HepG2 (cell line): ENCODE measurements around the gene SNAP25. TPM values are rescaled to one million over a fixed set of nuclear protein-coding genes. Genes with fewer than 3 reads are reported as not detected.
A peak's percentile ranks its signal among the peaks of the same experiment; 100 is the strongest.

Experiments used
- AKAP8 ChIP-seq: sonication (generic); formaldehyde crosslinking; IDR thresholded peaks from 2 replicates; pipeline ENCODE4 v1.5.1; 2020; ENCODE audit warnings: mild to moderate bottlenecking, missing genetic modification reagents
- FOXA1 ChIP-seq, 2 experiments: fragments of 450-650 bp in 1 of 2; sonication (generic) in 1 of 2; formaldehyde crosslinking in 1 of 2; IDR thresholded peaks; 2 replicates each; pipeline versions ENCODE4 v1.4.0 to v1.6.1; 2016 to 2020; ENCODE audit warnings: missing genetic modification reagents in 1 of 2
- FOXM1 ChIP-seq: sonication (generic); formaldehyde crosslinking; IDR thresholded peaks from 2 replicates; pipeline ENCODE4 v1.5.0; 2020; ENCODE audit warnings: missing genetic modification reagents
- HOXA3 ChIP-seq: sonication (generic); formaldehyde crosslinking; IDR thresholded peaks from 2 replicates; pipeline ENCODE4 v1.5.0; 2020; ENCODE audit warnings: missing genetic modification reagents
- JUND ChIP-seq: sonication (generic); formaldehyde crosslinking; IDR thresholded peaks from 2 replicates; pipeline ENCODE4 v1.8.0; 2022; ENCODE audit warnings: mild to moderate bottlenecking, missing genetic modification reagents
- KMT2A ChIP-seq: sonication (generic); formaldehyde crosslinking; IDR thresholded peaks from 2 replicates; pipeline ENCODE4 v1.4.0; 2020; ENCODE audit warnings: missing genetic modification reagents
- RFX5 ChIP-seq: IDR thresholded peaks from 2 replicates; pipeline ENCODE4 v1.6.1; 2011; ENCODE audit warnings: low read depth, low read length, improper control_type of control experiment
- RXRB ChIP-seq: IDR thresholded peaks from 2 replicates; pipeline ENCODE4 v1.6.1; 2016; ENCODE audit warnings: borderline replicate concordance, missing genetic modification reagents, missing compliant biosample characterization
- SALL2 ChIP-seq: sonication (generic); formaldehyde crosslinking; IDR thresholded peaks from 2 replicates; pipeline ENCODE4 v1.8.1; 2023; ENCODE audit warnings: mild to moderate bottlenecking, missing genetic modification reagents, inconsistent platforms
- TOE1 ChIP-seq: sonication (generic); formaldehyde crosslinking; IDR thresholded peaks from 2 replicates; pipeline ENCODE4 v1.4.0; 2020; ENCODE audit warnings: mild to moderate bottlenecking, missing genetic modification reagents
- ZFP37 ChIP-seq: sonication (generic); formaldehyde crosslinking; IDR thresholded peaks from 2 replicates; pipeline ENCODE4 v1.4.0; 2020; ENCODE audit warnings: missing genetic modification reagents, borderline replicate concordance
- ZNF136 ChIP-seq: sonication (generic); formaldehyde crosslinking; IDR thresholded peaks from 2 replicates; pipeline ENCODE4 v1.8.1; 2022; ENCODE audit warnings: low read depth, mild to moderate bottlenecking, moderate library complexity, missing genetic modification reagents
- ZNF44 ChIP-seq: sonication (generic); formaldehyde crosslinking; IDR thresholded peaks from 2 replicates; pipeline ENCODE4 v1.5.1; 2020; ENCODE audit warnings: mild to moderate bottlenecking, missing genetic modification reagents
- ZNF451 ChIP-seq: sonication (generic); formaldehyde crosslinking; IDR thresholded peaks from 2 replicates; pipeline ENCODE4 v1.5.0; 2020; ENCODE audit warnings: mild to moderate bottlenecking, missing genetic modification reagents
- ZNF589 ChIP-seq: sonication (generic); formaldehyde crosslinking; conservative IDR thresholded peaks from 2 replicates; pipeline ENCODE4 v1.8.0; 2022; ENCODE audit warnings: mild to moderate bottlenecking, moderate library complexity, missing genetic modification reagents
- ZNF644 ChIP-seq: IDR thresholded peaks from 2 replicates; pipeline ENCODE4 v1.6.1; 2016; ENCODE audit warnings: low read depth
- ZNF7 ChIP-seq: IDR thresholded peaks from 2 replicates; pipeline ENCODE4 v1.6.1; 2016; ENCODE audit warnings: missing biosample characterization, missing genetic modification reagents
- ZNF724P ChIP-seq: sonication (generic); formaldehyde crosslinking; IDR thresholded peaks from 2 replicates; pipeline ENCODE4 v1.8.0; 2022; ENCODE audit warnings: missing genetic modification reagents, borderline replicate concordance
- ZNF761 ChIP-seq: sonication (generic); formaldehyde crosslinking; conservative IDR thresholded peaks from 2 replicates; pipeline ENCODE4 v1.4.0; 2020; ENCODE audit warnings: mild to moderate bottlenecking, missing genetic modification reagents
- polyA plus RNA-seq, 8 experiments: library from polyadenylated mRNA; depleted of rRNA in 3 of 8; stranded (reverse) in 7 of 8; unstranded in 1 of 8; fragments of >200 nt; fragmentation: Illumina TruSeq in 4 of 8; extraction: Trizol in 4 of 8; gene quantifications; 2 replicates each; pipeline versions ENCODE4 v1.2.1 to v1.2.3, GENCODE V29; 2011 to 2016; ENCODE audit warnings: low read depth in 4 of 8, missing spikeins in 1 of 8, mixed read lengths in 1 of 8; ENCODE audit not compliant: insufficient read depth in 1 of 8
- total RNA-seq, 5 experiments: library from RNA; depleted of rRNA; stranded (reverse); fragments of >200 nt; fragmentation: Illumina TruSeq; extraction: Trizol; gene quantifications; 2 replicates each; pipeline ENCODE4 v1.2.3, GENCODE V29; 2016; ENCODE audit warnings: low read depth in 1 of 5
- TF ChIP-seq, protein P1 (sequence below): sonication (generic); formaldehyde crosslinking; IDR thresholded peaks from 2 replicates; pipeline ENCODE4 v1.4.0; 2020; ENCODE audit warnings: low read depth, mild to moderate bottlenecking, missing genetic modification reagents
- TF ChIP-seq, protein P2 (sequence below): sonication (generic); formaldehyde crosslinking; IDR thresholded peaks from 2 replicates; pipeline ENCODE4 v1.4.0; 2020; ENCODE audit warnings: missing genetic modification reagents
- TF ChIP-seq, protein P3 (sequence below): sonication (generic); formaldehyde crosslinking; conservative IDR thresholded peaks from 2 replicates; pipeline ENCODE4 v1.4.0; 2020; ENCODE audit warnings: missing genetic modification reagents
- TF ChIP-seq, protein P4 (sequence below): sonication (generic); formaldehyde crosslinking; IDR thresholded peaks from 2 replicates; pipeline ENCODE4 v1.5.0; 2020; ENCODE audit warnings: mild to moderate bottlenecking, missing genetic modification reagents

The SNAP25 gene
- total and polyA plus RNA-seq, 2 of the 13 experiments (the other 11 are each of a cell fraction or from before 2014, with no cell fraction given) = not detected

DNA sequence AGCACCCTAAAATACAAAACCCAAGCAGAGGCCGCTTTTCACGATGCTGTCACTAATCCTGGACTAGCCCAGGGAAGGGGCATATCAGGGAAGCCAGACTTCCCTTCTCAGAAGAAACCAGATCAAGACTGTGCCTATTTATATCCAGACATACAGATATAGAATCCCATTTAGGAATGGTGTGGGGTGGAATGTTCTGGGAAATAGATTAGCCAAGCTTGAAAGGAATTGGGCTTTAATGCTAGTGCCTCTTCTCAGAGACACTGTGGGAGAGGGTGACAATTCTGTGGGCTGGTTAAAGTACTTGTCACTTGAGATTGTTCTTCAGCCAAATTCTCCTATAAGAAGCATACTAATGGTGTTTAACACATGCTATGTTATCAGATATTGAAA is 45.5 kb downstream of the SNAP25 start (continued):
- TF ChIP-seq, protein P1, sequence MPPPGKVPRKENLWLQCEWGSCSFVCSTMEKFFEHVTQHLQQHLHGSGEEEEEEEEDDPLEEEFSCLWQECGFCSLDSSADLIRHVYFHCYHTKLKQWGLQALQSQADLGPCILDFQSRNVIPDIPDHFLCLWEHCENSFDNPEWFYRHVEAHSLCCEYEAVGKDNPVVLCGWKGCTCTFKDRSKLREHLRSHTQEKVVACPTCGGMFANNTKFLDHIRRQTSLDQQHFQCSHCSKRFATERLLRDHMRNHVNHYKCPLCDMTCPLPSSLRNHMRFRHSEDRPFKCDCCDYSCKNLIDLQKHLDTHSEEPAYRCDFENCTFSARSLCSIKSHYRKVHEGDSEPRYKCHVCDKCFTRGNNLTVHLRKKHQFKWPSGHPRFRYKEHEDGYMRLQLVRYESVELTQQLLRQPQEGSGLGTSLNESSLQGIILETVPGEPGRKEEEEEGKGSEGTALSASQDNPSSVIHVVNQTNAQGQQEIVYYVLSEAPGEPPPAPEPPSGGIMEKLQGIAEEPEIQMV (CRISPR knock-in tag) = 0 out of 2 replicates have a peak, but pooled peaks have one; percentile 6
- no peak for TF ChIP-seq ZNF589
- TF ChIP-seq ZNF44 (CRISPR knock-in tag) = 0 out of 2 replicates have a peak, but pooled peaks have one; percentile 12
- TF ChIP-seq, protein P2, sequence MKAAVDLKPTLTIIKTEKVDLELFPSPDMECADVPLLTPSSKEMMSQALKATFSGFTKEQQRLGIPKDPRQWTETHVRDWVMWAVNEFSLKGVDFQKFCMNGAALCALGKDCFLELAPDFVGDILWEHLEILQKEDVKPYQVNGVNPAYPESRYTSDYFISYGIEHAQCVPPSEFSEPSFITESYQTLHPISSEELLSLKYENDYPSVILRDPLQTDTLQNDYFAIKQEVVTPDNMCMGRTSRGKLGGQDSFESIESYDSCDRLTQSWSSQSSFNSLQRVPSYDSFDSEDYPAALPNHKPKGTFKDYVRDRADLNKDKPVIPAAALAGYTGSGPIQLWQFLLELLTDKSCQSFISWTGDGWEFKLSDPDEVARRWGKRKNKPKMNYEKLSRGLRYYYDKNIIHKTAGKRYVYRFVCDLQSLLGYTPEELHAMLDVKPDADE (CRISPR knock-in tag) = no peak
- 0 out of 2 replicates have a peak, but pooled peaks have one; percentile 7 for TF ChIP-seq KMT2A (CRISPR knock-in tag)
- TF ChIP-seq ZFP37 (CRISPR knock-in tag) = no peak
- TF ChIP-seq ZNF7 = peak; percentile 1; the same call in 1 of the 2 replicates
- no peak for TF ChIP-seq AKAP8 (CRISPR knock-in tag)
- no peak for TF ChIP-seq ZNF451 (CRISPR knock-in tag)
- 0 out of 2 replicates have a peak, but pooled peaks have one; percentile 13 for TF ChIP-seq ZNF136 (CRISPR knock-in tag)
- 0 out of 2 replicates have a peak, but pooled peaks have one; percentile 8 for TF ChIP-seq JUND (CRISPR knock-in tag)
- no peak for TF ChIP-seq RFX5
- no peak for TF ChIP-seq FOXA1 (IDR thresholded peaks at IDR 0.05)
- no peak for TF ChIP-seq FOXA1 (CRISPR knock-in tag; IDR thresholded peaks at IDR 0.05)
- TF ChIP-seq FOXM1 = no peak
- TF ChIP-seq SALL2 (CRISPR knock-in tag) = no peak
- TF ChIP-seq, protein P3, sequence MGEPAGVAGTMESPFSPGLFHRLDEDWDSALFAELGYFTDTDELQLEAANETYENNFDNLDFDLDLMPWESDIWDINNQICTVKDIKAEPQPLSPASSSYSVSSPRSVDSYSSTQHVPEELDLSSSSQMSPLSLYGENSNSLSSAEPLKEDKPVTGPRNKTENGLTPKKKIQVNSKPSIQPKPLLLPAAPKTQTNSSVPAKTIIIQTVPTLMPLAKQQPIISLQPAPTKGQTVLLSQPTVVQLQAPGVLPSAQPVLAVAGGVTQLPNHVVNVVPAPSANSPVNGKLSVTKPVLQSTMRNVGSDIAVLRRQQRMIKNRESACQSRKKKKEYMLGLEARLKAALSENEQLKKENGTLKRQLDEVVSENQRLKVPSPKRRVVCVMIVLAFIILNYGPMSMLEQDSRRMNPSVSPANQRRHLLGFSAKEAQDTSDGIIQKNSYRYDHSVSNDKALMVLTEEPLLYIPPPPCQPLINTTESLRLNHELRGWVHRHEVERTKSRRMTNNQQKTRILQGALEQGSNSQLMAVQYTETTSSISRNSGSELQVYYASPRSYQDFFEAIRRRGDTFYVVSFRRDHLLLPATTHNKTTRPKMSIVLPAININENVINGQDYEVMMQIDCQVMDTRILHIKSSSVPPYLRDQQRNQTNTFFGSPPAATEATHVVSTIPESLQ (CRISPR knock-in tag) = no peak
- TF ChIP-seq TOE1 (CRISPR knock-in tag) = no peak
- TF ChIP-seq ZNF761 = 0 out of 2 replicates have a peak, but pooled peaks have one; percentile 26
- TF ChIP-seq, protein P4, sequence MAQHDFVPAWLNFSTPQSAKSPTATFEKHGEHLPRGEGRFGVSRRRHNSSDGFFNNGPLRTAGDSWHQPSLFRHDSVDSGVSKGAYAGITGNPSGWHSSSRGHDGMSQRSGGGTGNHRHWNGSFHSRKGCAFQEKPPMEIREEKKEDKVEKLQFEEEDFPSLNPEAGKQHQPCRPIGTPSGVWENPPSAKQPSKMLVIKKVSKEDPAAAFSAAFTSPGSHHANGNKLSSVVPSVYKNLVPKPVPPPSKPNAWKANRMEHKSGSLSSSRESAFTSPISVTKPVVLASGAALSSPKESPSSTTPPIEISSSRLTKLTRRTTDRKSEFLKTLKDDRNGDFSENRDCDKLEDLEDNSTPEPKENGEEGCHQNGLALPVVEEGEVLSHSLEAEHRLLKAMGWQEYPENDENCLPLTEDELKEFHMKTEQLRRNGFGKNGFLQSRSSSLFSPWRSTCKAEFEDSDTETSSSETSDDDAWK (CRISPR knock-in tag) = no peak
- TF ChIP-seq RXRB (CRISPR knock-in tag) = no peak
- no peak for TF ChIP-seq HOXA3 (CRISPR knock-in tag)
- no peak for TF ChIP-seq ZNF644 (CRISPR knock-in tag)
- TF ChIP-seq ZNF724P = no peak
